Left ventricle myocardium superior (tissue), 1 donor: ENCODE data around the gene CUX1. TPM values are rescaled to one million over a fixed set of nuclear protein-coding genes. Genes with fewer than 3 reads are reported as not detected.
"Not testable (repeated sequence)": the region's sequence is repeated elsewhere in the genome, so short reads cannot be mapped to it uniquely, and the experiment has no call there.

ENCODE experiments used
- ATAC-seq: fragments of 200-7000 bp; cut with Tn5 transposase; one replicate; pipeline ENCODE4 v1.9.1; 2020; ENCODE audit warnings: mild to moderate bottlenecking, moderate library complexity
- DNase-seq: peaks from one replicate; pipeline ENCODE4 v3.0.0-alpha.2; 2020
- intact Hi-C: fragments of 100-400 bp; cut with micrococcal nuclease; formaldehyde crosslinking; loops from one replicate; pipeline ENCODE4 v1.11.0; 2022
- total RNA-seq: library from RNA; stranded (reverse); fragmentation: NEBNext Ultra II Directional; extraction: Animal tissue kit (Norgen Biotek cat#: 25700); gene quantifications from one replicate; pipeline ENCODE4 v1.2.1, GENCODE V29; 2021
- donor health status: DM: no; HTN: yes; CAD: no; lungs with severe emphysema.

The CUX1 gene
- total RNA-seq, 1 donor from 2014 or later: 123 TPM

- ATAC-seq (no peak), DNase-seq (no peak)
These were observed 479.1 kb downstream of the CUX1 start for GRCh38 chr7:102296514-102296913.

DNA sequence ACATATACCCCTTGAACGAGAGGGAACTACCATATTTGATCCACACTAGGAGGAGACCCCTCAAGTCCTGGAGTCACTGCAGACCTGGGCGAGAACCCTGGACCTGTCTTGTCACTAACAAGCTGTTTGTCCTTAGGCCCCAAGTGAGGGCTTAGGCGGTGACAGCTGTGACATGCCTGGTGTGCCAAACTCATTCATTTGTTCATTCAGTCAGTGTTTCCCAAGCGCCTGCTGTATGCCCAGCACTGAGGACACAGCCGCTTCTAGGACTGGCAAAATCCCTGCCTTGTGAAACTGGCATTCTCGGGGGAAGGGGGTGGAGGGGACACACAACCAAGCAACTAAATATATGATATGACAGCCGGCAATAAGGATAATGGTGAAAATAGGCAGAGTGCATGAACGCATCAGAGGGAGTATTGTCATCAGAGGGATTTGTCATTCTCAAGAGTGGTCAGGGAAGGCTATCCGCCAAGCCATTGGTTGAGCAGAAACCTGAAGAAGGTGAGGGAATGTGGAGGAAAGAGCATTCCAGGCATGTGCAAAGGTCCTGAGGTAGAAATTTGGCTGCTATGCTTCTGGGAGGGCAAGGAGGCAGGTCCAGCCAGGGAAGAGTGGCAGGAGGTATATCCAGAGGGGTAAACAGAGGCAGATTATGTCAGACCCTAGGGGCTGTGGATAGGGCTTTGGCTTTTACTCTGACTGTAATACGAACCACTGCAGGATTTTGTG lies 480.2 kb downstream of the CUX1 start:
- DNase-seq (no peak), ATAC-seq (no peak)
- intact Hi-C loops: no loop called here

More at GRCh38 chr7:102296514-102296913, 479.1 kb downstream of the CUX1 start:
- intact Hi-C loops: no loop called here

DNA sequence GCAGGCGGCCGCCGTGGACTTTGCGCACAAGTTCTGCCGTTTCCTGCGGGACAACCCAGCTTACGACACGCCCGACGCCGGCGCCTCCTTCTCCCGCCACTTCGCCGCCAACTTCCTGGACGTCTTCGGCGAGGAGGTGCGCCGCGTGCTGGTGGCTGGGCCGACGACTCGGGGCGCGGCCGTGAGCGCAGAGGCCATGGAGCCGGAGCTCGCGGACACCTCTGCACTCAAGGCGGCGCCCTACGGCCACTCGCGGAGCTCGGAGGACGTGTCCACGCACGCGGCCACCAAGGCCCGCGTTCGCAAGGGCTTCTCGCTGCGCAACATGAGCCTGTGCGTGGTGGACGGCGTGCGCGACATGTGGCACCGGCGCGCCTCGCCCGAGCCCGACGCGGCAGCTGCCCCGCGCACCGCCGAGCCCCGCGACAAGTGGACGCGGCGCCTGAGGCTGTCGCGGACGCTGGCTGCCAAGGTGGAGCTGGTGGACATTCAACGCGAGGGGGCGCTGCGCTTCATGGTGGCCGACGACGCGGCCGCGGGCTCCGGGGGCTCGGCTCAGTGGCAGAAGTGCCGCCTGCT lies 483.3 kb downstream of the CUX1 start:
- peak; percentile 52 for DNase-seq
- intact Hi-C loops: no loop called here
- peak; percentile 64 for ATAC-seq

GRCh38 chr7:102301367-102301766 lies 483.9 kb downstream of the CUX1 start:
- intact Hi-C loops, ATAC-seq, DNase-seq: not testable (repeated sequence)

GRCh38 chr7:102302025-102302424 lies 484.6 kb downstream of the CUX1 start:
- DNase-seq: no peak
- ATAC-seq: no peak
- intact Hi-C loops: no loop called here

GRCh38 chr7:102303669-102304422 lies 486.4 kb downstream of the CUX1 start:
- ATAC-seq: no peak
- DNase-seq: no peak
- intact Hi-C loops: no loop called here

DNA sequence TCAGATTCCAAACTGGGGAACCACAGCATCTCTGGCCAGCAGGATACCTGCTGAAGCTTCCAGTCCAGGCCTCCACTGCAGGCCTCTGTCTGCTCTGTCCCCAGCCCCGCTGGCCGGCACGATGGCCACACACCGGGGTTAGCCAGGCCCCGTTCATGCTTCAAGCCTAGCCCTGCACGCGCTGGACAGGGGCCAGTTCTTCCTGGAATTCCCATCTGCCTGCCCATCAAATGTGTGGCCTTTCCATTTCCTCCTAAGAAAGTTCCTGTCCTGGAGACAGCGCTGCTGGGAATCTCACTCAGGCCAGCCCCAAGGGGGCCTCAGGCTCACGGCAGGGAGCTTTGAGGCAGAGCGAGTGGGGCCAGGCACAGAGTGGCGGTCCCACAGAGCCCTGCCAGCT lies 487.2 kb downstream of the CUX1 start:
- ATAC-seq (no peak), DNase-seq (peak; percentile 43)
- intact Hi-C loops: no loop called here

DNA sequence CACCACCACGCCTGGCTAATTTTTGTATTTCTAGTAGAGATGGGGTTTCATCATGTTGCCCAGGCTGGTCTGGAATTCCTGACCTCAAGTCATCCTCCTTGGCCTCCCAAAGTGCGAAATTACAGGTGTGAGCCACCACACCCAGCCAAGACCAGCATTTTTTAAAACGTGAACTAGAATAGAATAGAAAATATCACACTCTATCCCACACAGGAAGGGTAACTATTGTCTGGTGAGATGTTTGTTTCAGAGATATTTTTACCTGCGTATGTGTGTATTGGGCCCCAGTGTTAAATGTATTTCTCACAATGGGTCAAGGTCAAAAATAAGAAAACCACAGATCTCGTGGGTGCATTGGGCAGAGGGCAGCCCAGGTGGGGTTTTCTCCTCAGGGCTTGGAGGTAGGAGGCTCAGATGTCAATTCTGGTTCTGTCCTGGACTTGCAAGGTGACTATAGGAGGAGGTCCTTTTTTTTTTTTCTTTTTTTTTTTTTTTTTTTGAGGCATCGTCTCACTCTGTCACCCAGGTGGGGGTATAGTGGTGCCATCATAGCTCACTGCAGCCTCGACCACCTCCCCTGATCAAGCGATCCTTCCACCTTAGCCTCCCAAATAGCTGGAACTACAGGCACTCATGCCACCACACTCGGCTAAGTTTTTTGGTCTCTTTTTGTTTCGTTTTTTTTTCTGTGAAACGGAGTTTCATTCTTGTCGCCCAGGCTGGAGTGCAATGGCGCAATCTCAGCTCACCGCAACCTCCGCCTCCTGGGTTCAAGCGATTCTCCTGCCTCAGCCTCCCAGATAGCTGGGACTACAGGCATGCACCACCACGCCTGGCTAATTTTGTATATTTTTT lies 488.2 kb downstream of the CUX1 start:
- intact Hi-C loops: no loop called here
- DNase-seq (no peak), ATAC-seq (no peak)

- intact Hi-C loops: no loop called here
- peak; percentile 55 for DNase-seq
- ATAC-seq: peak; percentile 69
These were observed 489.7 kb downstream of the CUX1 start for GRCh38 chr7:102306916-102307677.

- intact Hi-C loops: no loop called here
- no peak for DNase-seq
These were observed 493.0 kb downstream of the CUX1 start for GRCh38 chr7:102310414-102310815.

DNA sequence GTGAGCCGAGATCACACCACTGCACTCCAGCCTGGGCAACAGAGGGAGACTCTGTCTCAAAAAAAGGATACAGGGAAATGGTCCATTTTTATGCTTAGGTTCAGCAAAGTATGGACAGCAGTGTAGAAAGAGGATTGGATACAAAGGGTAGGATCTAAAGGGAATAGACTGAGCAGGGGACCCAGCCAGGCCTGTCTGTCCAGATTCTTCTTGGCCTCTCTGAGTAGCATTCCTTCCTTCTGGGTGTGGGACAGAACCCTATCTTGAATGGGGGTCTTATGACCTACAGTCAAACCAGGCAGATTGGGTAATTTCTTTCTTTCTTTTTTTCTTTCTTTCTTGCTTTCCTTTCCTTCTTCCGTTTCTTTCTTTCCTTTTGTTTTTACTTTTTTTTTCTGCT lies 494.9 kb downstream of the CUX1 start:
- DNase-seq (no peak), ATAC-seq (no peak)
- intact Hi-C loops: no loop called here

More at GRCh38 chr7:102310414-102310815, 493.0 kb downstream of the CUX1 start:
- ATAC-seq: no peak

DNA sequence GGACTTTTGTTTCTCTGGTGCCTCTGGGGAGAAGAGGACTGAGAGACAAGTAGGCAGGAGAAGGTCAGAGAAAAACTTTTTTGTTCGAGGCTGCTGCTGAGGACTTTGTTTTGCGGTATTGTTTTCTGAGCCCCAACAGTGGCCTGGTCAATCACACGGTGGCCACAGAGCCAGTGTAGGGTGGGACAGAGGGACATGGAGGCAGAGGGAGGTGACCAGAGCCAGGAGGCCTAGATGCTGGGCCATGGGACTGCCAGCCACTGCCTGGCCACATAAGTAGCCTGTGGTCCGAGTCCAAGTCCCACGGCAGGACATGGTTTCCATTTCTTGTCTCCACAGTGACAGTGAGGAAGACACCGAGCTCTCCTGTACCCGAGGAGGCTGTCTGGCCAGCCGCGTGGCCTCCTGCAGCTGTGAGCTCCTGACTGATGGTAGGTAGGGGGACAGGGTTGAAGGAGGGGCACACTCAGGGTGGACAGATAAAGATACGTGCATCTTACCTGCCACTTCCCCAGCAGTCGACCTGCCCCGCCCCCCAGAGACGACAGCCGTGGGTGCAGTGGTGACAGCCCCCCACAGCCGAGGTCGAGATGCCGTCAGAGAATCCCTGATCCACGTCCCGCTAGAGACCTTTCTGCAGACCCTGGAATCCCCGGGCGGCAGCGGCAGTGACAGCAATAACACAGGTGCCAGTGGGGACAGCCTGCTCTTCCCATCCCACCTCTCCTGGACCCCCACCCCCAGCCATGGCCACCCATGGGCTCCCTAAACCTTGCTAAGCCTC lies 496.8 kb downstream of the CUX1 start:
- no peak for ATAC-seq
- intact Hi-C loops: no loop called here
- no peak for DNase-seq

GRCh38 chr7:102317231-102318059 lies 500.0 kb downstream of the CUX1 start:
- no peak for DNase-seq
- intact Hi-C loops: no loop called here

GRCh38 chr7:102318482-102318971 lies 501.1 kb downstream of the CUX1 start:
- intact Hi-C loops: no loop called here
- no peak for DNase-seq
- ATAC-seq: no peak

More at GRCh38 chr7:102317231-102318059, 500.0 kb downstream of the CUX1 start:
- no peak for ATAC-seq

GRCh38 chr7:102319671-102320070 lies 502.2 kb downstream of the CUX1 start:
- DNase-seq (no peak), ATAC-seq (no peak)
- intact Hi-C loops: no loop called here

GRCh38 chr7:102320181-102320580 lies 502.8 kb downstream of the CUX1 start:
- intact Hi-C loops: no loop called here
- DNase-seq: no peak
- no peak for ATAC-seq
